ENCODE measurements around the gene TNFRSF1A. TPM values are rescaled to one million over a fixed set of nuclear protein-coding genes. Genes with fewer than 3 reads are reported as not detected.
"Not testable (repeated sequence)": the region's sequence is repeated elsewhere in the genome, so short reads cannot be mapped to it uniquely, and the experiment has no call there.

The TNFRSF1A gene
- total and polyA plus RNA-seq, 4 donors: 36.9 to 144 (median 88.4) TPM

DNA sequence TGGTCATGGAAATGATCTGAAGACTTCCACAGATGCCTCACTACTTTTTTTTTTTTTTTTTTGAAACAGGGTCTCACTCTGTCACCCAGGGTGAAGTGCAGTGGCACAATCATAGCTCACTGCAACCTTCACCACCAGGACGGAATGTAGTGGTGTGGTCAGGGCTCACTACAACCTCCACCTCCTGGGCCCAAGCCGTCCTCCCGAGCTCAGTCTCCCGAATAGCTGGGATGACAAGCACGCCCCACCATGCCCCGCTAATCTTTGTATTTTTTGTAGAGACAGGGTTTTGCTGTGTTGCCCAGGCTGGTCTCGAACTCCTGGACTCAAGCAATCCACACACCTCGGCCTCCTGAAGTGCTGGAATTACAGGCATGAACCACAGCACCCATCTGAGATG, 3.3 kb downstream of the TNFRSF1A start:
- not testable (repeated sequence) for H3K36me3 ChIP-seq (ENCODE audit: control insufficient read depth in 4 of 4, insufficient read depth in 3 of 4, low read depth in 1 of 4, low read length in 3 of 4); DNase-seq (ENCODE audit: low spot score); H3K9me3 ChIP-seq (ENCODE audit: control insufficient read depth in 4 of 4, low read length in 3 of 4); H3K27me3 ChIP-seq (ENCODE audit: control insufficient read depth in 4 of 4, insufficient read depth in 4 of 4, low read length in 3 of 4)
- Histone ChIP-seq H3K4me1 (ENCODE audit: control insufficient read depth in 4 of 4, insufficient read depth in 4 of 4, low read length in 3 of 4) (peaks cover 7 to 73% (median 52%) of the 10 kb centered on the region in 4 donors), H3K9ac (ENCODE audit: low read depth in 1 of 2, low read length in 2 of 2) (peak overlapping the region; percentile 58 to 98), H3K27ac (ENCODE audit: low read depth in 1 of 2, low read length in 2 of 2) (peak overlapping the region; percentile 98 to 99), H3K4me3 (ENCODE audit: low read depth in 1 of 3, low read length in 3 of 3) (peak overlapping the region; percentile 57 to 99 (median 95))
- 63% methylated on average over 8 of the region's 8 CpGs for WGBS

DNA sequence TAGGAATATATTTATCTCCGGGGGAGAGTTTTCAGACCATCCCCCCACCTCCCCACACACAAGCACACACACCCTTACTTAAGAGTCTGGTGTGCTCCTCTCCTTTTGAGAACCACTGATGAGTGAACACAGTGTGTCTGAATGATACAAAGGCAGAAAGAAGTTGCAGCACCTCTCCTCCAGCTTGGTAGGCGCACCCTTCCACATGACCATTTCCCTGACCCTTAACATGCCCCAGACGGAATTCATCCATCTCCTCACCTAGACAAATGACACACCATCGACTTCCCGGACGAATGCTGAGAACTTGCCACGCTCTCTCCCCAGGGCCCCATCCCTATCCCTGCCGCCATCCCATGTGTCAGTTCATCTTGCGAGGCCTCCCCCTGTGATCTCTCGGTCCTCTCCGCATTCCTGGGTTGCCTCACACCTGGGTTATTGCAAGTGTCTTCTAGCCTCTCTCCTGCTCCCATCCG, 3.9 kb downstream of the TNFRSF1A start:
- DNase-seq (ENCODE audit: low spot score): no peak
- Histone ChIP-seq H3K9me3 (ENCODE audit: control insufficient read depth in 4 of 4, low read length in 3 of 4) (no peaks in the 10 kb centered on the region), H3K36me3 (ENCODE audit: control insufficient read depth in 4 of 4, insufficient read depth in 3 of 4, low read depth in 1 of 4, low read length in 3 of 4) (peaks cover 5 to 13% (median 11%) of the 10 kb centered on the region in 4 donors), H3K27me3 (ENCODE audit: control insufficient read depth in 4 of 4, insufficient read depth in 4 of 4, low read length in 3 of 4) (no peaks in the 10 kb centered on the region), H3K4me3 (ENCODE audit: low read depth in 1 of 3, low read length in 3 of 3) (peak overlapping the region; percentile 38 to 99 (median 57)), H3K9ac (ENCODE audit: low read depth in 1 of 2, low read length in 2 of 2) (peak overlapping the region; percentile 36 to 58), H3K27ac (ENCODE audit: low read depth in 1 of 2, low read length in 2 of 2) (peak overlapping the region; percentile 98 to 99), H3K4me1 (ENCODE audit: control insufficient read depth in 4 of 4, insufficient read depth in 4 of 4, low read length in 3 of 4) (peaks cover 7 to 79% (median 55%) of the 10 kb centered on the region in 4 donors)
- 39% methylated on average over 12 of the region's 12 CpGs for WGBS
- TF ChIP-seq JUND (IDR thresholded peaks at IDR 0.05) (no peak), RAD21 (IDR thresholded peaks at IDR 0.05) (no peak), TAF1 (conservative IDR thresholded peaks at IDR 0.05) (no peak), SP1 (IDR thresholded peaks at IDR 0.05) (no peak), FOXA2 (IDR thresholded peaks at IDR 0.05) (no peak)
- TF ChIP-seq, protein P1, sequence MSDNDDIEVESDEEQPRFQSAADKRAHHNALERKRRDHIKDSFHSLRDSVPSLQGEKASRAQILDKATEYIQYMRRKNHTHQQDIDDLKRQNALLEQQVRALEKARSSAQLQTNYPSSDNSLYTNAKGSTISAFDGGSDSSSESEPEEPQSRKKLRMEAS (IDR thresholded peaks at IDR 0.05): no peak
- TF ChIP-seq, protein P2, sequence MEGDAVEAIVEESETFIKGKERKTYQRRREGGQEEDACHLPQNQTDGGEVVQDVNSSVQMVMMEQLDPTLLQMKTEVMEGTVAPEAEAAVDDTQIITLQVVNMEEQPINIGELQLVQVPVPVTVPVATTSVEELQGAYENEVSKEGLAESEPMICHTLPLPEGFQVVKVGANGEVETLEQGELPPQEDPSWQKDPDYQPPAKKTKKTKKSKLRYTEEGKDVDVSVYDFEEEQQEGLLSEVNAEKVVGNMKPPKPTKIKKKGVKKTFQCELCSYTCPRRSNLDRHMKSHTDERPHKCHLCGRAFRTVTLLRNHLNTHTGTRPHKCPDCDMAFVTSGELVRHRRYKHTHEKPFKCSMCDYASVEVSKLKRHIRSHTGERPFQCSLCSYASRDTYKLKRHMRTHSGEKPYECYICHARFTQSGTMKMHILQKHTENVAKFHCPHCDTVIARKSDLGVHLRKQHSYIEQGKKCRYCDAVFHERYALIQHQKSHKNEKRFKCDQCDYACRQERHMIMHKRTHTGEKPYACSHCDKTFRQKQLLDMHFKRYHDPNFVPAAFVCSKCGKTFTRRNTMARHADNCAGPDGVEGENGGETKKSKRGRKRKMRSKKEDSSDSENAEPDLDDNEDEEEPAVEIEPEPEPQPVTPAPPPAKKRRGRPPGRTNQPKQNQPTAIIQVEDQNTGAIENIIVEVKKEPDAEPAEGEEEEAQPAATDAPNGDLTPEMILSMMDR (IDR thresholded peaks at IDR 0.05; ENCODE audit: low read depth, low read length, missing input control): no peak
- TF ChIP-seq, protein P3, sequence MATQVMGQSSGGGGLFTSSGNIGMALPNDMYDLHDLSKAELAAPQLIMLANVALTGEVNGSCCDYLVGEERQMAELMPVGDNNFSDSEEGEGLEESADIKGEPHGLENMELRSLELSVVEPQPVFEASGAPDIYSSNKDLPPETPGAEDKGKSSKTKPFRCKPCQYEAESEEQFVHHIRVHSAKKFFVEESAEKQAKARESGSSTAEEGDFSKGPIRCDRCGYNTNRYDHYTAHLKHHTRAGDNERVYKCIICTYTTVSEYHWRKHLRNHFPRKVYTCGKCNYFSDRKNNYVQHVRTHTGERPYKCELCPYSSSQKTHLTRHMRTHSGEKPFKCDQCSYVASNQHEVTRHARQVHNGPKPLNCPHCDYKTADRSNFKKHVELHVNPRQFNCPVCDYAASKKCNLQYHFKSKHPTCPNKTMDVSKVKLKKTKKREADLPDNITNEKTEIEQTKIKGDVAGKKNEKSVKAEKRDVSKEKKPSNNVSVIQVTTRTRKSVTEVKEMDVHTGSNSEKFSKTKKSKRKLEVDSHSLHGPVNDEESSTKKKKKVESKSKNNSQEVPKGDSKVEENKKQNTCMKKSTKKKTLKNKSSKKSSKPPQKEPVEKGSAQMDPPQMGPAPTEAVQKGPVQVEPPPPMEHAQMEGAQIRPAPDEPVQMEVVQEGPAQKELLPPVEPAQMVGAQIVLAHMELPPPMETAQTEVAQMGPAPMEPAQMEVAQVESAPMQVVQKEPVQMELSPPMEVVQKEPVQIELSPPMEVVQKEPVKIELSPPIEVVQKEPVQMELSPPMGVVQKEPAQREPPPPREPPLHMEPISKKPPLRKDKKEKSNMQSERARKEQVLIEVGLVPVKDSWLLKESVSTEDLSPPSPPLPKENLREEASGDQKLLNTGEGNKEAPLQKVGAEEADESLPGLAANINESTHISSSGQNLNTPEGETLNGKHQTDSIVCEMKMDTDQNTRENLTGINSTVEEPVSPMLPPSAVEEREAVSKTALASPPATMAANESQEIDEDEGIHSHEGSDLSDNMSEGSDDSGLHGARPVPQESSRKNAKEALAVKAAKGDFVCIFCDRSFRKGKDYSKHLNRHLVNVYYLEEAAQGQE (IDR thresholded peaks at IDR 0.05): no peak

DNA sequence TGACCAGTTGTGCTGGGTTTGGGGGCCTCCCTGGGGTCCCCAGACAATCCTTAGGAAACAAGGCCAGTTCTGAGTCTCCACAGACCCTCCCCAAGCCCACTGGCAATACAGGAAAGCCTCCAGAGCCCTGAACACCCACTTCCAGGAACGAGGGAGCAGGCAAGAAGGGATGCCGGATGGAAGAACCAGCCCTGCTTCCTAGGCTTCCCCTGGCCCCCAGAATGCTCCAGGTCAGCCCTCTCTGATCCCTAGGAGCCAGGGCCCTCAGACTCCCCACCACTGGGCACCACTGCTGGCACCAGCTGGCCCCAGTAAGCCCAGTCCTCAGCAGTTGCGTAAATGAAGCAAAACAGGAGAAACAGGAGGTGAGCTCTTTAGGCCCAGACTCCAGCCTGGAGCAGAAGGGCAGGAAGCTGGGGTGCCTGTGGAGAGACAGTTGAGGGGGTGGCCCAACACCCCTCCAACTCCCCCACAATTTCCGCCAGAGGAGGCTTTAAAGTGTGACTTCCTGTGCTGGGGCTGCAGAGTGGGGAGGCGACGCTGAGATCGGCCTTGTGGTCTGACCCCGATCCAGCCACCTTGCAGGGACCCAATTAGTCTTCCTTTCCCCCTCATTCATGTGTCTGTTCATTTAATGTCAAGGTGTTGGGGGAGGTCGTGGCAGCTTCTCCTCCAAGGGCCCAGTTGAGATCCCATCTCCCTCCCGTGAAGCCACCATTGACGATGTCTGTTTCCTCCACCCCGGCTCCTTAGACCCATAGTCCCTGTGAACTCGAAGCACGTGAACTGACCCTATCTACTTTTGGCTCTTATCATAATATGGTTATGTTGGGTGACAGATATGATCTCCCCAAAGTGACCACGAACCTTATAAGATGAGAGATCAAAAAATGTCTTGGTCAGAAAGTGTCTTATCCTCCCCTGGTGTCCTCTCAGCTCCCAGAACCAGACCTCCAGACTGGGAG, 4.7 kb downstream of the TNFRSF1A start:
- no peak for DNase-seq (ENCODE audit: low spot score)
- H3K4me3 ChIP-seq (ENCODE audit: low read depth in 1 of 3, low read length in 3 of 3): peak overlapping the region; percentile 38 to 99 (median 57)
- 25% methylated on average over 15 of the region's 15 CpGs for WGBS
- H3K27ac ChIP-seq (ENCODE audit: low read depth in 1 of 2, low read length in 2 of 2): peak overlapping the region; percentile 98 to 99
- peak overlapping the region; percentile 61 to 92 for H3K9ac ChIP-seq (ENCODE audit: low read depth in 1 of 2, low read length in 2 of 2)
- TF ChIP-seq FOXA2 (IDR thresholded peaks at IDR 0.05) (no peak), JUND (IDR thresholded peaks at IDR 0.05) (no peak), TAF1 (conservative IDR thresholded peaks at IDR 0.05) (peak; percentile 17), RXRA (IDR thresholded peaks at IDR 0.05) (no peak), EGR1 (IDR thresholded peaks at IDR 0.05; ENCODE audit: low read depth in 2 of 2) (peak in 1 of 2 donors; percentile 37), HNF4G (IDR thresholded peaks at IDR 0.05) (no peak)
- TF ChIP-seq, protein P1 (IDR thresholded peaks at IDR 0.05): no peak
- TF ChIP-seq, protein P3 (IDR thresholded peaks at IDR 0.05): no peak
- TF ChIP-seq, protein P4, sequence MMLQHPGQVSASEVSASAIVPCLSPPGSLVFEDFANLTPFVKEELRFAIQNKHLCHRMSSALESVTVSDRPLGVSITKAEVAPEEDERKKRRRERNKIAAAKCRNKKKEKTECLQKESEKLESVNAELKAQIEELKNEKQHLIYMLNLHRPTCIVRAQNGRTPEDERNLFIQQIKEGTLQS (IDR thresholded peaks at IDR 0.05): peak; percentile 13
- H3K4me1 ChIP-seq (ENCODE audit: control insufficient read depth in 4 of 4, insufficient read depth in 4 of 4, low read length in 3 of 4): peaks cover 4 to 74% (median 52%) of the 10 kb centered on the region in 4 donors
- peaks cover 7 to 19% (median 18%) of the 10 kb centered on the region in 4 donors for H3K36me3 ChIP-seq (ENCODE audit: control insufficient read depth in 4 of 4, insufficient read depth in 3 of 4, low read depth in 1 of 4, low read length in 3 of 4)
- no peaks in the 10 kb centered on the region for H3K9me3 ChIP-seq (ENCODE audit: control insufficient read depth in 4 of 4, low read length in 3 of 4)
- H3K27me3 ChIP-seq (ENCODE audit: control insufficient read depth in 4 of 4, insufficient read depth in 4 of 4, low read length in 3 of 4): no peaks in the 10 kb centered on the region

Measured in liver (tissue), 9 donors.